Measurements from ENCODE around the gene TRIL.
A peak's percentile ranks its signal among the peaks of the same experiment; 100 is the strongest.

The TRIL gene

DNA sequence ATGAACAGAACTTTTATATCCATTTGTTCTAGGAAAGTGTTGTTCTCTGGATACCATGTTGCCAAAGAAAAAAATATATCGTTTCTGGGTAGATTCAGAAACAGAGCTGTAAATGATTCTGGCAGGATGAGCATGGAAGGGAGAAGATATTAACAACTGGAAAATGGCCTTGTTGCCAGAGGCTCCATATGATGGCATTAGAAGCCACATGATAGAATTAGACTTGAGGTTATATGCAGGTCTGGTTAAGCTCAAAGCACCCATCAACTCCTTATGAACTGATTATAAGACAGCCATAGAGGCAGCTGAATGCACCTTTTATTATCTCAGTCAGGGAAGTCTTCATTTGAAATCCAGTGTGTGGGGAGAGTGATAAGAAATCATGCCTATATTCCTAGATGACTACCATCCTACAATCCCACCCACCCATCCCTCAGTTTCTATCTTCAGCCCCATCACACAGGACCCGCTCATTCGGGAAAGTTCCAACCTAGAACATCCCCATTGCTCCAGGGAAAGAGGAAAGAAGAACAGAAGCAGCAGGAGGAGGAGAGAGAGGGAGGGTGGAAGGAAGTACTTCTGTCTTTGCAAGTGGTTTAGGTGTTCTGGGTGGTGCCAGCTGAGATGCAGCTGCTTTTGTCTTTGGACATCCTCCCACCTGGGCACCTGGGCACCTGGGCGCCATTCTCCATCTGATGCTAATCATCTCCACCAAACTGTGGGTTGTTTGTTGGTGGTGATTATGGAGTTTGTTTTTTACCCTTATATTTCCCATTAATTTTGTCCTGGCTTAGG, 25.5 kb upstream of the TRIL start:
- DNase-seq: no peak

DNA sequence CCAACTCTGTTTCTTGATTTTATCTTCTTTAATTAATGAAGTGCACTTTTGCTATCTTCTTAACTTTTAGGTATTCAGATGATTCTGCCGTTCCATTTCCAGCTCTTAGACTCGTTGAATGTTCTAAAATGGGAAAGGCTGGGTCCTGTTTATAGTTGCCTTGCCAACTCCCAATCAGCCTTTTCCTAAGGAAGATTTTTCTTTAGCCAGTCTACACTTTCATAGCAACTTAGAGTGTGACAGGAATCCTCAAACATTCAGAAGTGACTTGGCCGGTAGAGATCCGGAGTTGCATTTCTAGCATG, 23.0 kb upstream of the TRIL start:
- peak in 3 of 56 donors; percentile 10 to 31 (median 14) for DNase-seq

DNA sequence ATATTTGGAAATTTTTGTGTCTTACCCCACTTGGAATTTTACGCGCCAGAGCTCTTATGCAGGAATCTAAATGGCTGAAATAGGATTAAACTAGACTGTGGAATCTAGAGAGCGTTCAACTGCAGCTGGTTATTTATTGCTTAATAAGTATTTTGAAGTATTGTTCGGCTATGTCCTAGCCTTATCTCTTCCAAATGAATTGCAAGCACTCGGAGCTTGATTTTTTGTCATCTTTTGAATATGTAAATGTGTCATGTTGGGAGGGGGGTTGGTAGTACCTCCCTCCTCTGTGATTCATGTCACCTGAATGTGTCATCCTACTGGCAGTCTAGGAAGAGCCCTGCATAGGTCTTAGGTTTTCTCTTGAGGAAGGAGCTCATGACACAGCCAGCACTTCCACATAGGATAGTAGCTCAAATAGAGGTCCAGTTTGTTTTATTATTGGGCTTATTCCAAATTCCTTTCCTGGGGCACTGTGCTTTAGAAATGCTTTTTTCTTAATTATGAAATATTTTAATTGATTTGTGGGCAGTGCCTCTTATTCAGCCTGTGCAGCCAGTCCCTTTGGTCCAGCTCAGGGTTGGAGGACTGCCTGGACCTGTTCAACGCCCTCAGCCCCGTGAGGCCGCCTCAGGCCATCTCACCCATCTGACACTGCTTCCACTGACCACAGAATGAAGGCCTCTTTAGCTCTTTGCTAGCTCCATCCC, 22.5 kb upstream of the TRIL start:
- peak in 27 of 56 donors; percentile 5 to 59 (median 18) for DNase-seq

DNA sequence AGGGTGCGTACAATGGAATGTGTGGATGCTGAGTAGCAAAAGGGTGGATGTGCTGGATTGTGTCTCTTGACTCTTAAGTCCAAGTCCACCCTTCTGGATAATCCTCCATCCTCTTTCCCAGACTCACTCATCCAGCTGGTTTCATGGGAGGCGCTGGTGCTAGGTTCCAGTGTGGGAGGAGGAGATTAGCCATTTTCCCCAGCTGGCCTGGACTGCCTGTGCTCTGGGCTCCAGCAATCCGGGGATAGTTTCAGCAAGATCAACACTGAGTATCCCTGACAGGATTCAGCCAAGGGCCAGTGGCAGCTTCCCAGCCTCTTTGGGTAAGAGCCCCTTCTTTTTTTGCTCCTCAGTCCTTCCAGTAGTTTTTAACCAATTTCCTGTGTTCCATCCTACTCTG, 21.6 kb upstream of the TRIL start:
- DNase-seq: no peak

DNA sequence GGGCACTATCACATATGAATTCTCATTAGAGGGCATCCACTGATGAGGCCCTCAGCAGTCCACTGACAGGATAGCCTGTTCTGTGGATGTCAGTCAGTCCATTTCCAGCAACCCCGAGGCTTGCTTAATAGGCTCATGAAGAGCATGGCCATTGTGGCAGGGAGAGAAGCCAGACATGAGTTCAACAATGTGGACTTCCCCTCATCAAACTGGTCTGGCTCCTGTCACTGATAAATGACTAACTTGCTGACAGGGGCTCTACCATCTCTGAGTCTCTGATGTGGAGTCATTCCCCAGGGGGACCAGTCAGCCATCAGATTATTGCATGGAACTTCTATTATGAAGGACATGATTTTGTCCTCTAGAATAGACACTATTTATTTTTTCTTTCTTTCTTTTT, 19.8 kb upstream of the TRIL start:
- DNase-seq: no peak

DNA sequence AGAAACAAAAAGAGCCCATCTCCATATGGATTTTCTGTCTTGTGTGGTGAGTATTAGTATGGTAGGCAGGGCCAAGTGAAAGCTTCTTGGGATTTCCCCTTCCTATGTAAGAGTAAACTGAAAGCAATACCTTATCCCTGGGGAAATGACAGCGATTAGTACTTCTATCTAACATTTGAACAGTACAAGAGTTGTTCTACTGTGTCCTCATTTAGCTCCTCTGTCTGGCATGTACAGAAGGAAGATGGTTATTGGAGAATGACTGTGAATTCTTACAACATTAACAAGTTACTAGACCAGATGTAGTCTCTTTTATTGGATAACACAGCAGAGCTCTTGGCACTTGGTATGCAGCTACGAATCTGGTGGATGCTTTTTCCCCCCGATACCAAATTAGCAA, 17.9 kb upstream of the TRIL start:
- no peak for DNase-seq

DNA sequence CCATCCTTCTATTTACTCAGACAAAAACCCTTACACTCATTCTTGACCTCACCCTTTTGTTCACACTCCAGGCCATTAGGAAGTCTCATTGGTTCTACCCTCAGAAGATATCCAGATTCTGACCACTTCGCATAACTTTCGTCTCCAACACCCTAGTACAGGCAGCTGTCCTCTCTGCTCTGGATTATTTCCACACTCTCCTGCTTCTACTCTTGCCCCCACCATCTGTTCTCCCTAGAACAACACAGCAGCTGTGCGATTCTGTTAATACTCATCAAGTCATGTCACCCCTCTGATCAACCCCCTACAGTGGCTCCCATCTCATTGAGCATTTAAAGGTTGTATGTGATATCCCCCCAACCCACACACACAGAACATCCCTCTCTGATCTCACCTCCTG, 15.5 kb upstream of the TRIL start:
- no peak for DNase-seq

DNA sequence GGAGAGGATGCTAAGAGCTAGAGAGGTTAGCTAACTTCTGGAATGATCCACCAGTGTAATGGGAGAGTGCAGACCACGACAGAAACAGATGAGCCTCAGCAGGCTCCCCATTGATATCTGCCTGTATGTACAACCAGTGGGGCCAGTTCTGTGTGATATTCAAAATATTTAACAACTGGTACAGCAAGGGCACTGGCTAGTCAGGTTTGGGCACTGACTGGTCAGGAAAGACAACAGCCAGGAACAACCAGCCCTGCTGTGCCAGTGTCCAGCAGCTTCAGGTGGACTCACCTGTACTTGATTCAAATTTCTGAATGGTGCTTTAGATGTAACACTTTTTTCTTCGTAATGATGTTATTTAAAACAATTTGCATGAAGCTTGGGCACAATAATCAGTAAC, 5.9 kb upstream of the TRIL start:
- DNase-seq: no peak

DNA sequence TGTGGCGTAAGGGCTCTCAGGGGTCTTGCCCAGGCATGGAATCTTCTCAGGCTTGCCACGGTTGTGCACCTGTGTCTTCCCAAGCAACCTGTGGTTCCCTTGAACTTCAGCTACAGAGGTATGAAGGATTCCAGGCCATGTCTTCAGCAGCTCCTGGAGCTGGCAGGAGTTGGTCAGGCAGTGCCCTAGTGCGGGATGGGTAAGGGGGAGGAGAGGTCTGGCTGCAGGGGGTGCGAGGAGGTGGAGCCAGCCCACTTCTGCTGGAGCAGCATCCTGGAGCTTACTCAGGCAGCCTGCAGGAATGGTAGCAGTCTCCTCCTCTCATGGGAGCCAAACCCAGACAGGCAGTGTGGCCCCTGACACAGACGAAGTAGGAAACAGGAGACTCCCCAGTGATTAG, 3.8 kb upstream of the TRIL start:
- no peak for DNase-seq

DNA sequence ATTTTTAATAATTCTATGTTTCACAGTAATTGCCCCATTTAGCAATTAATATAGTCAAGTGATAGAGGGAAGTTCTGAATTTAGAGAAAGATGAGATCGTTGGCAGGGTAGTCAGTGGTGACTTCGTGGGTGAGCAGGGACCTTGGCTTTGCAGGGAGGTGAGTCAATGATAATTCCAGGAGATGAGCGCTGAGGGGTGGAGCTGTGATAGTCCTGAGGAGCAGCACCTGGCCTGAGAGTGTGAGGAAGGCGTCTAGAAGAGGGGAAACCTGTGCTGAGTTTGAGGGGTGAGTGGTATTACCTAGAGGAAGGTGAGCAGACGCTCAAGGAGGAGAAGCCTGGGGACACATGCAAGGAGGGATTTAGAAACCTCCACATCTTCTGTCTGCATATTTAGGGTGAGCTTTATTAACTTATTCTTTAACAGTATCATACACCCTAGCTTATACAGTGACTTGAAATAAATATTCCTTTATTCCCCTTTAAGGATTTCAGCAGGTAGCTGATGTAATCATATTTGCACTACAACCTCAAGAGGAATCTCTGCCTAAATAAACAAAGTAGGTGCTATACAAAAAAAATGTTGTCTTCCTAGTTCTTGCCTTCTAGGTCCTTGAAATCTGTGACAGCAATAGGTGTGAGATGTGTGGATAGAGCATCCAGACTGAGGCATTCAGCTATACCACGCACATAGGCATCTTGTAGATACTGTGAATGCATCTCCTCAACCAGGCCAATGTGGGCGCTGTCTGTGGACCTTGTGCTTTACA, 2.1 kb upstream of the TRIL start:
- DNase-seq: no peak

DNA sequence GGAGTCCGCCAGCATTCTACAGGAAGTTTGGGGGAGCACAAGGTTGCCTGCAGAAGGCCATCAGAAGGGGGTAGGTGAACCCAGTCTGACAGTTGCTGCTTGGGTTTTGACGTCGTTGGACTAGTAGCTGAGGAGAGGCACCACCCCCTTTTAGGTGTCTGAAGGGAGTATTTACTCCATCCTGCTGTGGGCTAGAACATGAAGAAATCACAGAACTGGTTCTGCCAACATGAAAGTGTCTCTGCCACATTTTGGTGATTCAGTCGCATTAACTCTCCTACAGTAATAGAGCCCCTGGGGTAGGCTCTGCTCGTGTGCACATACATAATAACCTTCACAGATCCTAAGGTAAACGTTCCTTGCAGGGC, 834 bp upstream of the TRIL start:
- DNase-seq: no peak

DNA sequence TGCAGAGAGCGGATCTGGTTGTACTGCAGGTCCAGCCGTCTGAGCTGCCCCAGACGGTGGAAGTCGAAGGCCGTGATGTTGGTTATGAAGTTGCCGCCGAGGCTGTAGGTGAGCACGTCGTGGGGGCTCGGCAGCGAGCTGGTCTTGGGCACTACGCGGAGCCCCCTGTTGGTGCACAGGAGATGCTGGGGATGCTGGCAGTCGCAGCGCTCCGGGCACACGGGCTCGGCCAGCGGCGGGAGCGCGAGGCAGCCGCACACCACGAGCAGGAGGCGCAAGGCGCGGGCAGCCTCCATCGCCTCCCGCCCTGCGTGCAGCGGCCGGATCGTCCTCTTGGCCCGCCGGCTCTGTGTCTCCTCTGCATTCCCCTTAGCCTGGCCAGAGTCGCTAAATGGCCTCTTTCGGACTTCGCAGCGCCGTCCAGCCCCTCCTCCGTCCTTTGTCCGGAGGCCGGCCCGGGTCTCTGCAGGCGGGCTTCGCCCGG, 337 bp downstream of the TRIL start:
- peak in 13 of 56 donors; percentile 40 to 64 (median 51) for DNase-seq

DNA sequence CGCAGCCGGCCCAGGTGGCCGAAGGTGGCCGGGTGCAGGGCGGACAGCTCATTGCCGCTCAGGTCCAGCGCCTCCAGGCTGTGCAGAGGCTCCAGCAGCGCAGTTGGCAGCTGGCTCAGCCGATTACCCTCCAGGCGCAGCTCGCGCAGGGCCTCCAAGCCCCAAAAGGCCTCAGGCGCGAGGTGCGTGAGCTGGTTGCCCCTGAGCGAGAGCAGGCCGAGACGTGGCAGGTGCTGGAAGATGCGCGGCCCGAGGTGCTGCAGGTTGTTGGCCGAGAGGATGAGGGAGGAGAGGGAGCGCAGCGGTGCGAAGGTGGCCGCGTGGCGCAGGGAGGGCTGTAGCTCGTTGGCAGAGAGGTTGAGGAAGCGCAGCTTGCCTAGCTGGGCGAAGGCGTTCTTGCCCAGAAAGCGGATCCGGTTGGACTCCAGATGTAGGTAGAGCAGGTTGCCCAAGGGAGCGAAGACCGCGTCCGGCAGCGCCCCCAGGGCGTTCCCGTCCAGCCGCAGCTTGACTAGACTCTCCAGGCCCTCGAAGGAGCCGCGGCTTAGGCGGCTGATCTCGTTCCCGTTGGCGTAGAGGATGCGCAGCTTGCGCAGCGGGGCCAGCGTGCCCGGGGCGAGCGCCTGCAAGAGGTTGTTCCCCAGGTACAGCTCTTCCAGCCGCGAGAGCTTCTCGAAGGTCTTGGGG, 923 bp downstream of the TRIL start:
- peak in 13 of 56 donors; percentile 12 to 64 (median 42) for DNase-seq

DNA sequence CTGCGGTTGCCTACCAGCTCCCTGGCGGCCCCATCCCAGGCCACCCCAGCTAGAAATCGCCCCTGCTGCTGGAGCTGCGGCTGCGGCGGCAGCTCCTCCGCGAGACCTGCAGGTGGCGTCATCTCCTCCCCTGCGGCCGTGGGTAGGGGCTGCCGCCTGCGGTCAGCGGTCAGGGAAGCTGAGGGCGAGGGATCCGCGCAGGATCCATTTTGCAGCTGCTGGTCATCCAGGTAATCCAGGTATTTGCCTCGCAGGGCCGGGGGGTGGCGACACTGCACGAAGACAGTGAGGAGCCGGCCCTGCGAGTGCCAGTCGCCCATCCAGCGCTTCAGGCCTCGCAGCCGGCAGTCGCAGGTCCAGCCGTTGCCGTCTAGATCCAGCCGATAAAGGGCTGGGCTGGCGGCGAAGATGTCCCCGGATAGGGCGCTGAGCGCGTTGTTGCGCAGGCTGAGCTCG, 1.5 kb downstream of the TRIL start:
- peak in 36 of 56 donors; percentile 16 to 68 (median 40) for DNase-seq

DNA sequence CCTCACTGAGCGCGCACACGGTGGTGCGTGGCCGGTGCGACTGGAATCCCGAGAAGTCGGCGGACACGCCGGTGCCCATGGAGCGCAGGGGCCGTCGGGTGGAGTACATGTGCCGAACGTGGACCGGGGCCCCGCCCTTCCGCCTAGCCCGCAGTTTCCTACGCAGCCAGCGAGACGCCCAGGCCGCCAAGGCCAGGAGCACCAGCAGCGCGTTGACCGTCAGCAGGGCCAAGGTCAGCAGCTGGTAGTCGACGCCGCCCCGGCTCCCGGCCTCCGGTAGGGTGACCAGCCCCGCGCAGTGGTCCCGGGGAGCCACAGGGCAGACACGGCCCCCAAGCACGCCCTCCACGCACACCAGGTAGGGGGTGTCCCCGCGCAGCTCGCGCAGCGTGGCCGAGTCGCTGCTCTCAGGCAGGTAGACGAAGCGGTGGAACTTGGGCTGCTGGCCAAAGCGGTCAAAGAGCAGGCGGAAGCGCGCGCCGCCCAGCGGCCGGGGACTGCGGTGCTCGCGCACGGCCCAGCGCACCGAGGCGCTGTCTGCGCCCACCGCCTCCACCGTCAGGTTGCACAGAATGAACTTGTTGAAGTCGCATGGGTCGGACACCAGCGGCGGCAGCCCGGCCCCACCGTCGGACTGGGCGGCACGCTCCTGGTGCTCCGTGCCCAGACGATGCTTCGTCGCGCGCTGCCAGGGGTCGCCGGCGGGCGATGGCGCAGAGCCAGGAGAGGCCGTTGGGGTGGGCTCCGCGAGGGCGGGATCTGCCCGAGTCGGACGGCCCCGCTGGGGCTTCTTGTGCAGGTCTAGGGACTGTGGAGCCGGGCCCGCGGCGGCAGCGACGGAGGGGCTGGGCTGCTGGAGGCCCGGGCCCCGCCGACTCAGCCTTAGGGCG, 2.2 kb downstream of the TRIL start:
- DNase-seq: peak in 35 of 56 donors; percentile 11 to 70 (median 43)

DNA sequence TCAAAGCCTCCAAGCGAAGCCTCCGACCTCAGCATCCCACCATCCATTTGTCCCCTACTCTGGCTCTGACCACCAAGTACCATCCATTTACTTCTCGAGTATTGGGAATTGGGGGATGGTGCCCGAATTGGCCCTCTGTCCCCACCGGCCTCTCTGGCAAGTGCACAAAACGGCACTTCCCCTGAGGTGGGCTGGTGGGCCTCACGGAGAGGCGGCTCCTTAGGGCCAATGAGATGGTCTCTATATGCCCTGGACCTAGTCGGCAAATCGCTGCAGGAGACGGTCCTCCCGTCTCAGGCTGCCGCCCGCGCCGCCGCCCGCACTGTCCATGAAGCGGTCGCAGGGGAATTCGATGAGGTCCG, 2.8 kb downstream of the TRIL start:
- peak in 2 of 56 donors; percentile 18 to 19 for DNase-seq

DNA sequence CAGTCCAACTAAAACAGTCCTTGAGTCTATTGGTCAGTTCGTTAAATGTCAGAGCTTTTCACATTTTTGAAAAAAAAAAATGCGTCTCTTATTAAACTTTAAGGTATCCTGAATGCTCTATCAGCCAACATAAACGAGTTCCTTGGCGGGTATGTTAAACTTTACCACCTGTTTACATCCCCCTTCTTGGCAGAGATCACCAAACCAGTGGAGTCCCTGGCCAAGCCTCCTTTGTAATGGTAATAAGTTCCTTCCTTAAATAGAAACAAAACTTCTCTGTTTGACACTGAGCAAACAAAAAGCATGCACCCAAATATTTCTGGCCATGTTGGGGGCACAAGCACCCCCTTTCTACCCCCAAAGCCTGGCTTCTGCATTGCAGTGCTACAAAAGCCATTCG, 3.2 kb downstream of the TRIL start:
- no peak for DNase-seq

DNA sequence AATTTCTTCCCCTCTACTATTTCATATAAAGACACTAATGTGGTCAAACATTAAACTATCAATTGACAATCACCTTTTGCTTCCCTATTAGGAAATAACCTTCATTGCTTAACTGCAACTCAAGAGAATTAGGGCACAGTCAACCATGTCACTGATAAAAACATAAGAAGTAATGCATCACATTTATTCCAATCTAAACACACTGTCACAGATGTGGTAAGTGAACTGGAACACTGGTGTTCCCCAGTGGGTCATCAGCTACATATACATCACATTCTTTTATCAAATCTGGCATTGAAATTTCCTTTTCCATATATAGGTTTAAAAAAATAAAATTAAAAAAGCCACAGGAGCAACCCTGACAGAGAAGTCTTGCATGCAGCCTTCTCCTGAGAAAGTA, 3.7 kb downstream of the TRIL start:
- DNase-seq: no peak

DNA sequence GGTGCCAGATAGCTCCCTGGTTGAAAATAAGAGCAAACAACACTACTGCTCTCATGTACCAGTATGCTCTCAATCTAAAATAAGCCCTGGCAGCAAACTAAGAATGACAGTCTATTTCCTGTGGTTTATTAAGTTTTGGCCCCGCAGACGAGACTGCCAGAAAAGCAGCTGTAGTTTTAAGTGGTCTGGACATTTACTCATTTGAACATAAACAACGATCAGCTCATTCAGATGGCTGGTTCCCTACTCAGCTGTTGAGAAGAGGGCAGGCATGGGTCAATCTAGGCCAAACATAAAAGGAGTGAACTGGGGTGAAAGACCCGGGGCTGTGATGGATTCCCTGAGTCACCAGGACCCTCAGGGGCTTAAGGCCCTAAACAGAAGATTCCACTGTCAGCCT, 4.5 kb downstream of the TRIL start:
- no peak for DNase-seq

DNA sequence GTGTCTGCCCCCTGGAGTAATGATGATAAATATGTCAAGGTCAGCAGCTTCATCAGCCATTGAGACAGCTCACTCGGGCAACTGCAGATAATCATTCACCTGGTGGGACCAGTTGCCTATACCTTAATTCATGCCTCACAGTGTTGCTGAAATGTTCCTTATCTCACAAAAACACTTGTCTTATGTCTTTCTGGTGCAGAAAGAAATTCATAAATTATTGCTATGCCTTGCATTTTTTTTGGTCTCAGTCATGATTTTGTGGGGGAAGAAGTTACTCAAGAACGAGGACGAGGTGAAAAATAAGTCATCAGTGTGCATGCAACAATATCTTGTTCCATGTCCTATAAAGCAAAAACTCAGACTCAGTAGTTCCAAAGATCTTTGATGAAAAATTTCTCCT, 16.0 kb downstream of the TRIL start:
- no peak for DNase-seq

DNA sequence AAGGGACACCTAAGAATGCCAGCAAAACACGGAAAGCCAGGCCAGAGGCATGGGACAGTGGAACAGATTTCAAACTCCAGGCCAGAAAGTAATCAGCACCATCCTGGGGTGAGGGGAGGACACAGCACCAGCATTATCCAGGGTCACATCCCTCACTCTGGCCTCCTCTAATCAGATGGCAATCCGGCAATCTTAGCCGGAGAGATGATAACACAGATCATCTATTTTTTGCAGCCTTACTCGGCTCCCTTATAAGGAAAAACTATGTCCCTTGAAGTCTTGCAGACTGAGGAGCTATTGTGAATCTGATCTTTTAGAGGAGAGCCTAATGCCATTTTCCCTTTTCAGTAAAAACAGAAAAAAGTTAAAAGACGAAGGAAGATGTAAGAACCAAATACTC, 16.5 kb downstream of the TRIL start:
- DNase-seq: no peak

All from amygdala (tissue), 56 donors.